ENCODE measurements around the gene ITPRID2. TPM values are rescaled to one million over a fixed set of nuclear protein-coding genes. Genes with fewer than 3 reads are reported as not detected.
"Not testable (repeated sequence)": the region's sequence is repeated elsewhere in the genome, so short reads cannot be mapped to it uniquely, and the experiment has no call there.

Gene ITPRID2
- polyA plus RNA-seq, 1 donor (not counting 4 experiments of a cell fraction or from before 2014, with no cell fraction given) = 146 TPM

- Histone ChIP-seq H3K79me2 (ENCODE audit: control insufficient read depth, insufficient read depth, low read length) (no peaks in the 10 kb centered on the region), H3K4me3 (ENCODE audit: control insufficient read depth in 2 of 3, extremely low read depth in 1 of 3, insufficient read depth in 2 of 3, low read depth in 1 of 3, low read length in 3 of 3) (no peak overlapping the region), H3K36me3 (ENCODE audit: control insufficient read depth in 2 of 2, extremely low read depth in 1 of 2, insufficient read depth in 2 of 2, low read length in 2 of 2) (no peaks in the 10 kb centered on the region), H3K9me3 (ENCODE audit: control insufficient read depth, low read depth, low read length) (no peaks in the 10 kb centered on the region), H2AFZ (ENCODE audit: control insufficient read depth, low read length) (no peak overlapping the region), H3K9ac (ENCODE audit: control insufficient read depth, extremely low read depth, insufficient read depth, low read length) (no peak overlapping the region), H3K27me3 (ENCODE audit: control insufficient read depth, extremely low read depth, insufficient read depth, low read length) (no peaks in the 10 kb centered on the region), H3K27ac (ENCODE audit: control insufficient read depth, insufficient read depth, low read length) (no peak overlapping the region), H3K4me1 (ENCODE audit: control insufficient read depth, extremely low read depth, insufficient read depth, low read length) (peaks cover 18% of the 10 kb centered on the region), H3K4me2 (ENCODE audit: control insufficient read depth, extremely low read depth, insufficient read depth, low read depth, low read length) (no peak overlapping the region), H4K20me1 (ENCODE audit: control insufficient read depth, extremely low read depth, insufficient read depth, low read length) (no peaks in the 10 kb centered on the region), H3K9me1 (ENCODE audit: control insufficient read depth, extremely low read depth, insufficient read depth, low read length) (no peaks in the 10 kb centered on the region)
- dilution Hi-C loops (cut with MboI; ENCODE audit: extremely low pct_ligation_motif_present, low sequenced_read_pairs) = no loop called here
- DNase-seq (ENCODE audit: low read depth, low spot score) (no peak), FAIRE-seq (no peak)
- no peak for TF ChIP-seq EZH2 (IDR thresholded peaks at IDR 0.05; ENCODE audit: low read length)
- no peak for TF ChIP-seq CTCF (optimal IDR thresholded peaks at IDR 0.05 in 1 of 3, IDR thresholded peaks at IDR 0.05 in 1 of 3, conservative IDR thresholded peaks at IDR 0.05 in 1 of 3; ENCODE audit: extremely low read depth in 1 of 3, insufficient read depth in 2 of 3, low read length in 3 of 3)
Observed at GRCh38 chr2:181958726-181959125, 67.2 kb downstream of the ITPRID2 start.

- Histone ChIP-seq H3K4me2 (ENCODE audit: control insufficient read depth, extremely low read depth, insufficient read depth, low read depth, low read length) (no peak overlapping the region), H2AFZ (ENCODE audit: control insufficient read depth, low read length) (no peak overlapping the region)
- dilution Hi-C loops (cut with MboI; ENCODE audit: extremely low pct_ligation_motif_present, low sequenced_read_pairs) = no loop called here
Observed at GRCh38 chr2:181959508-181959907, 68.0 kb downstream of the ITPRID2 start.

GRCh38 chr2:181961167-181961566 lies 69.6 kb downstream of the ITPRID2 start:
- H3K36me3 ChIP-seq (ENCODE audit: control insufficient read depth in 2 of 2, extremely low read depth in 1 of 2, insufficient read depth in 2 of 2, low read length in 2 of 2); H3K79me2 ChIP-seq (ENCODE audit: control insufficient read depth, insufficient read depth, low read length); FAIRE-seq; H4K20me1 ChIP-seq (ENCODE audit: control insufficient read depth, extremely low read depth, insufficient read depth, low read length); H3K9me1 ChIP-seq (ENCODE audit: control insufficient read depth, extremely low read depth, insufficient read depth, low read length); H3K4me1 ChIP-seq (ENCODE audit: control insufficient read depth, extremely low read depth, insufficient read depth, low read length); H3K9me3 ChIP-seq (ENCODE audit: control insufficient read depth, low read depth, low read length); H3K27me3 ChIP-seq (ENCODE audit: control insufficient read depth, extremely low read depth, insufficient read depth, low read length); dilution Hi-C loops (cut with MboI; ENCODE audit: extremely low pct_ligation_motif_present, low sequenced_read_pairs); H3K9ac ChIP-seq (ENCODE audit: control insufficient read depth, extremely low read depth, insufficient read depth, low read length); H2AFZ ChIP-seq (ENCODE audit: control insufficient read depth, low read length); H3K4me2 ChIP-seq (ENCODE audit: control insufficient read depth, extremely low read depth, insufficient read depth, low read depth, low read length); H3K4me3 ChIP-seq (ENCODE audit: control insufficient read depth in 2 of 3, extremely low read depth in 1 of 3, insufficient read depth in 2 of 3, low read depth in 1 of 3, low read length in 3 of 3); H3K27ac ChIP-seq (ENCODE audit: control insufficient read depth, insufficient read depth, low read length); DNase-seq (ENCODE audit: low read depth, low spot score): not testable (repeated sequence)

More at GRCh38 chr2:181959508-181959907, 68.0 kb downstream of the ITPRID2 start:
- no peak overlapping the region for H3K9ac ChIP-seq (ENCODE audit: control insufficient read depth, extremely low read depth, insufficient read depth, low read length)
- no peaks in the 10 kb centered on the region for H3K9me1 ChIP-seq (ENCODE audit: control insufficient read depth, extremely low read depth, insufficient read depth, low read length)
- H4K20me1 ChIP-seq (ENCODE audit: control insufficient read depth, extremely low read depth, insufficient read depth, low read length) = no peaks in the 10 kb centered on the region
- H3K27me3 ChIP-seq (ENCODE audit: control insufficient read depth, extremely low read depth, insufficient read depth, low read length) = no peaks in the 10 kb centered on the region
- peaks cover 16% of the 10 kb centered on the region for H3K4me1 ChIP-seq (ENCODE audit: control insufficient read depth, extremely low read depth, insufficient read depth, low read length)
- DNase-seq (ENCODE audit: low read depth, low spot score) (no peak), FAIRE-seq (no peak)
- no peaks in the 10 kb centered on the region for H3K79me2 ChIP-seq (ENCODE audit: control insufficient read depth, insufficient read depth, low read length)
- no peaks in the 10 kb centered on the region for H3K36me3 ChIP-seq (ENCODE audit: control insufficient read depth in 2 of 2, extremely low read depth in 1 of 2, insufficient read depth in 2 of 2, low read length in 2 of 2)
- H3K9me3 ChIP-seq (ENCODE audit: control insufficient read depth, low read depth, low read length) = no peaks in the 10 kb centered on the region
- H3K4me3 ChIP-seq (ENCODE audit: control insufficient read depth in 2 of 3, extremely low read depth in 1 of 3, insufficient read depth in 2 of 3, low read depth in 1 of 3, low read length in 3 of 3) = no peak overlapping the region
- no peak for TF ChIP-seq EZH2 (IDR thresholded peaks at IDR 0.05; ENCODE audit: low read length)
- no peak for TF ChIP-seq CTCF (optimal IDR thresholded peaks at IDR 0.05 in 1 of 3, IDR thresholded peaks at IDR 0.05 in 1 of 3, conservative IDR thresholded peaks at IDR 0.05 in 1 of 3; ENCODE audit: extremely low read depth in 1 of 3, insufficient read depth in 2 of 3, low read length in 3 of 3)
- no peak overlapping the region for H3K27ac ChIP-seq (ENCODE audit: control insufficient read depth, insufficient read depth, low read length)

All from keratinocyte (primary cell).